ENCODE data around the gene HPSE2.

GRCh38 chr10:98456043-98456570 lies 779.5 kb downstream of the HPSE2 start:
- no peak for TF ChIP-seq GATA2 (IDR thresholded peaks at IDR 0.05; ENCODE audit: low read depth, low read length)
- TF ChIP-seq GATA3 (IDR thresholded peaks at IDR 0.05; ENCODE audit: low read depth, low read length), result no peak

Measured in SH-SY5Y (cell line).